Colonic mucosa (tissue), 4 donors: ENCODE data around the gene C19orf67. TPM values are rescaled to one million over a fixed set of nuclear protein-coding genes. Genes with fewer than 3 reads are reported as not detected.

Experiments used
- DNase-seq: peaks from one replicate; pipeline ENCODE4 v3.0.0-alpha.2; 2020
- H3K27ac ChIP-seq: fragments of 200-600 bp; one replicate; pipeline ENCODE4 v1.8.0; 2021
- H3K27me3 ChIP-seq: fragments of 200-600 bp; one replicate; pipeline ENCODE4 v1.8.0; 2021
- H3K36me3 ChIP-seq: fragments of 200-600 bp; one replicate; pipeline ENCODE4 v1.8.0; 2021
- H3K4me1 ChIP-seq: fragments of 200-600 bp; one replicate; pipeline ENCODE4 v1.8.0; 2021; ENCODE audit warnings: mild to moderate bottlenecking
- H3K4me3 ChIP-seq: fragments of 200-600 bp; one replicate; pipeline ENCODE4 v1.8.0; 2021
- H3K9ac ChIP-seq, 2 donors: one replicate each; pipeline ENCODE4 v1.7.0; 2013; ENCODE audit warnings: control low read depth in 2 of 2, low read depth in 2 of 2, low read length in 2 of 2
- H3K9me3 ChIP-seq: fragments of 200-600 bp; one replicate; pipeline ENCODE4 v1.8.0; 2021
- CTCF ChIP-seq: fragments of 200-600 bp; IDR thresholded peaks from one replicate; pipeline ENCODE4 v1.8.0; 2022; ENCODE audit warnings: antibody characterized with exemption, mild to moderate bottlenecking
- intact Hi-C: fragments of 100-400 bp; cut with DNase I; formaldehyde crosslinking; loops from one replicate; pipeline ENCODE4 v1.14.1; 2022
- total RNA-seq, 2 donors: library from RNA; stranded (reverse); fragmentation: NEBNext Ultra II Directional in 1 of 2; extraction: Animal tissue kit (Norgen Biotek cat#: 25700) in 1 of 2; gene quantifications; one replicate each; pipeline ENCODE4 v1.2.1, GENCODE V29; 2021
- donor health status: healthy.
- donor health status: DM: no; HTN: no; CAD: no.
- donor health status: DM: no; HTN: no; CAD: no.

The C19orf67 gene
- total RNA-seq, 2 donors from 2014 or later, result 0.19 TPM; not detected in 1

- H3K4me3 ChIP-seq, result no peak overlapping the region
- no peaks in the 10 kb centered on the region for H3K36me3 ChIP-seq
- TF ChIP-seq CTCF, result no peak
- H3K27ac ChIP-seq, result no peak overlapping the region
- H3K4me1 ChIP-seq, result no peaks in the 10 kb centered on the region
- H3K27me3 ChIP-seq, result no peaks in the 10 kb centered on the region
- intact Hi-C loops, result no loop called here
- no peak for DNase-seq
- H3K9ac ChIP-seq, result no peak overlapping the region
- H3K9me3 ChIP-seq, result no peaks in the 10 kb centered on the region
Measured at GRCh38 chr19:14102102-14102696, 16.6 kb upstream of the C19orf67 start.

GRCh38 chr19:14101003-14101545, 15.5 kb upstream of the C19orf67 start:
- H3K4me1 ChIP-seq, result no peaks in the 10 kb centered on the region
- H3K27ac ChIP-seq, result no peak overlapping the region
- H3K9ac ChIP-seq, result no peak overlapping the region
- no peak overlapping the region for H3K4me3 ChIP-seq
- no peaks in the 10 kb centered on the region for H3K36me3 ChIP-seq
- no peaks in the 10 kb centered on the region for H3K9me3 ChIP-seq
- H3K27me3 ChIP-seq, result no peaks in the 10 kb centered on the region
- TF ChIP-seq CTCF, result no peak
- no peak for DNase-seq
- intact Hi-C loops, result no loop called here

- no peaks in the 10 kb centered on the region for H3K36me3 ChIP-seq
- intact Hi-C loops, result no loop called here
Measured at GRCh38 chr19:14097532-14098151, 12.1 kb upstream of the C19orf67 start.

GRCh38 chr19:14096272-14096992, 10.8 kb upstream of the C19orf67 start:
- no peak overlapping the region for H3K4me3 ChIP-seq
- no peak for TF ChIP-seq CTCF
- DNase-seq, result no peak
- H3K9ac ChIP-seq, result no peak overlapping the region
- H3K4me1 ChIP-seq, result no peaks in the 10 kb centered on the region
- H3K36me3 ChIP-seq, result no peaks in the 10 kb centered on the region
- H3K27ac ChIP-seq, result no peak overlapping the region
- no peaks in the 10 kb centered on the region for H3K9me3 ChIP-seq
- no peaks in the 10 kb centered on the region for H3K27me3 ChIP-seq
- intact Hi-C loops, result no loop called here

More at GRCh38 chr19:14097532-14098151, 12.1 kb upstream of the C19orf67 start:
- Histone ChIP-seq H3K9ac (no peak overlapping the region), H3K9me3 (no peaks in the 10 kb centered on the region), H3K27me3 (no peaks in the 10 kb centered on the region), H3K27ac (no peak overlapping the region), H3K4me3 (no peak overlapping the region), H3K4me1 (no peaks in the 10 kb centered on the region)
- TF ChIP-seq CTCF, result no peak
- no peak for DNase-seq

- Histone ChIP-seq H3K27ac (no peak overlapping the region), H3K36me3 (no peaks in the 10 kb centered on the region), H3K27me3 (no peaks in the 10 kb centered on the region), H3K9me3 (no peaks in the 10 kb centered on the region), H3K4me3 (no peak overlapping the region), H3K9ac (no peak overlapping the region), H3K4me1 (no peaks in the 10 kb centered on the region)
- TF ChIP-seq CTCF, result no peak
- intact Hi-C loops, result no loop called here
- DNase-seq, result no peak
Measured at GRCh38 chr19:14094854-14095253, 9.3 kb upstream of the C19orf67 start.
